Stimulated activated CD8-positive, alpha-beta memory T cell treated with anti-CD3 and anti-CD28 coated beads, Interleukin-12 subunit alpha, Interleukin-12 subunit beta, amount 100 ng/mL, for 4 hours (primary cell): ENCODE data around the gene HOXB2.

Experiments
- DNase-seq: peaks from one replicate; pipeline ENCODE4 v3.0.0-alpha.2; 2020; ENCODE audit warnings: low read depth

Gene HOXB2

DNA sequence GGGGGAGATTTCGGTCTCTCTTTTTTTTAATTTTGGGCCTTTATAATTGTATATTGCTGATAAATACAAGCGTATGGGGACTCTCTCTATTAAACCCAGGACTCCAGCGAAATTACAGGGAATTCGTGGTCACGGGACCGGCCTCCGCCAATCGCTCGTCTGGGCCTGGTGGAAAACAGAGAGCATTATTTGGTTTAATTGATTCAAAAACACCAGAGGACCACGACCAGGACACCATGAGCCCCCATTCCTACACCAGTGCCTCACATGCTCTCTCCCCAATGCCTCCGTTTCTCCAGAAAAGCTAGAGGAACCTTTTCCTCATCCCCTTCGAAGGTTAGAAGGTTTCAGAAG is at the start of gene HOXB2:
HOXB2 (minus strand) TSS at position 88 of the 354 bp plus-strand sequence. CDS start 198 bp downstream, outside the sequence.
- DNase-seq, result no peak

DNA sequence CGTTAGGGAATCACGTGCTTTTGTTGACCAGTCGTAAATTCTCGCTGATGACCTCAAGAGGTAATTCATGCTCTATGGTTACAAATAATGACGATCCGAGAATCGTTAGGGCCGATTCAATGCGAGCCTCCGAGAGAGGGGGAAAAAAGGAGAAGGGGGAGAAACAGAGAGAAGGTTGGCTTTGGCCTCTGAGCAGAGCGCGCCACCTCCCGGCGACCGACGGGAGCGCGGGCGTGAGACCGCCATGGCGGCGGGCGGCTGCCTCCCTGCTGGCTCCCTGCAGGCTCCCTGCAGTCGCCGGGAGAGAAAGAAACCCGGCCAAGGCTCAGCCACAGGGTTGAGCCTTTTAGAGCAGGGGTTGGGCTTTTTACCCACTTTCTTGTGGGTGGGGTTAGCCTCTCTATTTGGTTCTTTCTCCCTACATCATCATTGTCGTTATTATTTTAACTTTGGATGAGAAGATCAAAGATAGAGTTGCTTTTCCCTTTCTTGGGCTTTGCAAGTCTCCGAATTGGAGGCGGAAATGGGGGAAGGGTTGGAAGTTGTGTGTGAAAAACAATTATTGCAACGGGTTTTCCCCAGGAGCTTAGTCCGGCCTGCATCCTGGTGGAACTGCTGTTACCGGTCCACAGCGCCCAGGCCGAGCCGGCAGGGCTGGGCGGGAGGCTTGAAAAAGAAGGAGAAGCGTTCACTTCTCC is 49.1 kb upstream of the HOXB2 start:
- peak; percentile 64 for DNase-seq

GRCh38 chr17:48593126-48593829 is 48.4 kb upstream of the HOXB2 start, which contains the start of gene HOXB5:
Gene HOXB5, minus strand, starts transcription at chr17:48593779. Its CDS starts 97 bp downstream, at chr17:48593682.
- DNase-seq, result no peak

GRCh38 chr17:48592577-48592976 is 47.7 kb upstream of the HOXB2 start:
- no peak for DNase-seq

DNA sequence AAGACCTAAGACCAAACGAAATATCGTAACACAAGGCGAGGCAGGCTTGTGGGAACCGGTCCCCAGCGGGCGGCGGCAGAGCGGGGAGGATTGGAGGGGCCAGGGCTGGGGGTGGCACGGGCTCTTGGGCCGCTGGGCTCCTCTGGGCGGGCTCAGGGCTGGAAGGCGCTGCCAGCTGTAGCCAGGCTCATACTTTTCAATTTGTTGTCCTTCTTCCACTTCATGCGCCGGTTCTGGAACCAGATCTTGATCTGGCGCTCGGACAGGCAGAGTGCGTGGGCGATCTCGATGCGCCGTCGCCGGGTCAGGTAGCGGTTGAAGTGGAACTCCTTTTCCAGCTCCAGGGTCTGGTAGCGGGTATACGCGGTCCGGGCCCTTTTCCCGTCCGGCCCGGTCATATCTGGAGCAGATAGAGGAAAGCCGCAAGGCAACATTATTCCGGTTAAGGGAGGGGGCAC is 47.2 kb upstream of the HOXB2 start:
- DNase-seq, result no peak

DNA sequence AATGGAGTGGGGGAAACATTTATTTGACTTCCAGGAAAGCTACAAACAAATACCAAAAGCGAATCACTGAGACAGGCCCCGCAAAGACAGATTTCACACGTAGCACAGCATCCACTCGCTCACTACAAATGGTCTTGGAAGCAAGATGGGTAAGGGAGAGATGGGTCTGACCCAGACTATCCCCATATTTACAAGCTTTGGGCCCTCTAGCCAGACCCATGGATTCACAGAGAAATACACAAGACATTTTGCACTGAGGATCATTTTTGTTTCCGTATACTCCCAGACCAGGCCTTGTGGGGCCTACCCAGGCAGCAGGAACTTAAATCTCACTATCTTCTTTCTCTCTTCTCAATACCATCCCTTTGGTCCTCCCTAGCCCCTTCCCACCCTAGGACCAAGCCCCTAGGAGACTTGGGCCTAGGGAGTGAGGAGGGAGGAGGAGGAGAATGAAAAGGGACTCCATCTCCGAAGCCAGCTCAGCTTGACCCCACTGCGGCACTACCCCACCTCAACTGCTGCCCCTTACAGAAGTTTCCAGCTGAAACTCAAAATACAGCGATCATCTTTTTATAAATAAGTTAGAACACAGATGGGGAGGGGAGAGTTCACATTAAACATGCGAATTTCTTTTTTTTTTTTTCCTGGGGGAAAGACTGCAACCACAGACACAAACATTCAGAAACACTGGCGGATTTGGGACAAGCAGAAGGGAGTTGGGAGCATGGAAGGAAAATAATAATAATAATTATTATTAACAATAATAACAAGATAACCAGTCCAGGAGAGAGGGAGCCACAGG is 46.5 kb upstream of the HOXB2 start:
- no peak for DNase-seq

GRCh38 chr17:48590607-48591161 is 45.8 kb upstream of the HOXB2 start:
- DNase-seq, result no peak

- no peak for DNase-seq
Observed at GRCh38 chr17:48589831-48590606, 45.1 kb upstream of the HOXB2 start, which contains the start of gene HOXB3. Gene HOXB3, minus strand, starts transcription at chr17:48590241. Its CDS starts 37,767 bp downstream, at chr17:48552474.

DNA sequence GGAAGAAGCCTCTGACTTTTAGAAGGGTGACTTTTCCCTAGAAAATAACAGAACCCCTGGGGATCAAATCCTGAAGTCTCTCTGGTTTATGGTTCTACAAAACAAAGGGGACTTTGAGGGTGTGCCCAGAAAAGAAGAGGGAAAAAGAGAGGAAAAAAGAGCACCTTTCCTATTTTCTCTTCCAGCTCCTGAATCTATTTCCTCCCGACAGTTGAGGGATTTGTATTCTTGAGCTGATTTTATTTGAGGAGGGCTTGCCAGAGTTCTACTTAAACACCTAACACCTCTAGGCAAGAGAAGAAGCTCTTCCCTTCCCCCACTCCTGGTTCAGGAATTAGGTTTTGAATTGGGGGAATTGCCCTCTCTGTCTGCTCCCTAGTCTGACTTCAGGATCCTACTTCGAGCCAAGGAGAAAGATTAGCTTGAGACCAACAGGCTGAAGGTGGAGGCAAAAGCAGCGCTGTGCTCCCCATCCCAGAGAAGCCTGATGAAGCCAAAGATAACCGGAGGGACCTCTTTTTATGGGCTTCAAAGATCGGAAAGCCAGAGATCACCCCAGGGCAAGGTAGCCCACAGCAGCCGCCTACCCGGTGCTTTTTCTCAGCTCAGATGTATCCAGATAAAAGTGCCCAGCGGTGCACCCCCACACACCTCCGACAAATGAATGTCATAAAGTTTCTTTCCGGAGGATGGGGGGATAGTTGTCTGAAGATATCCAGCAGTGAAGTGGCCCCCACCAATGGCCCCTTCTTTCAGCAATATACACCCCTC is 44.3 kb upstream of the HOXB2 start:
- no peak for DNase-seq

- no peak for DNase-seq
Observed at GRCh38 chr17:48588528-48588927, 43.6 kb upstream of the HOXB2 start.

- no peak for DNase-seq
Observed at GRCh38 chr17:48588074-48588415, 43.1 kb upstream of the HOXB2 start.

DNA sequence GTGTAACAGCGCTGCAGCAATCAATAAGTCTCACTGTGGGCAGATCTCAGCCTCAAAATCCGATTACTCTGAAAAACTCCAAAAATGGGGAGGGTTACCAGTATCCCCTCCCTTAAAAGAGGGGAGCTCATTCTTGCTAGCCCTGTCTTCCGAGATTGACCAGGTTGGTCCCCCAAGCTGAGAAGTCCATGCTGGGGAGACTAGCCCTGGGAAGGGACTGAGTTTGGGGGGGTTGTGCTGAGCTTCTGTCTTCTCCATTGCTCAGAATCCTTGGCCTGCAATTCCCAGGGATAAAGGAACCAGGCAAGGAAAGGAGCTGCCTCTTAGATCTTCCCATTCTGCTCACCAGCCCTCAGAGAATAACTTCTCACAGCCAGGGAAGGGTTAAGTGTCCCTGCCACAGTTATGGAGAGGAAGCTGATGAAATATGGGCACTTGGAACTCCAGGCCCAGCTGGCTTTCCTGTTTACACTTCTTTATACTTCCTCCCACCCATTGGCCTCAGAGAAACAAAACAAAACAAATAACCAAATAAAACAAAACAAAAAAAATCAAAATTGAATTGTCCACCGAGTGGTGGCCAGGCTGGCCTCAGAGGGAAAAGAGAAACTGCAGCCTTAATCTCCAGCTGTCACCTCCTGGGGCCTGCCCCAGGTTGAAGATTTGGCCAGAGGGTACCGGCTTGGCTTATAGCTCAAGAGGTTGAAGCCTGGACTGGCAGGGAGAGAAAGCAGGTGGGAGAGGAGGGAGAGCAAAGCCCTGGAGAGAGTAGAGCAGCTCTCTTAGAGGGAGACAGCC is 42.6 kb upstream of the HOXB2 start:
- no peak for DNase-seq

- DNase-seq, result no peak
Observed at GRCh38 chr17:48586355-48587258, 41.7 kb upstream of the HOXB2 start.

DNA sequence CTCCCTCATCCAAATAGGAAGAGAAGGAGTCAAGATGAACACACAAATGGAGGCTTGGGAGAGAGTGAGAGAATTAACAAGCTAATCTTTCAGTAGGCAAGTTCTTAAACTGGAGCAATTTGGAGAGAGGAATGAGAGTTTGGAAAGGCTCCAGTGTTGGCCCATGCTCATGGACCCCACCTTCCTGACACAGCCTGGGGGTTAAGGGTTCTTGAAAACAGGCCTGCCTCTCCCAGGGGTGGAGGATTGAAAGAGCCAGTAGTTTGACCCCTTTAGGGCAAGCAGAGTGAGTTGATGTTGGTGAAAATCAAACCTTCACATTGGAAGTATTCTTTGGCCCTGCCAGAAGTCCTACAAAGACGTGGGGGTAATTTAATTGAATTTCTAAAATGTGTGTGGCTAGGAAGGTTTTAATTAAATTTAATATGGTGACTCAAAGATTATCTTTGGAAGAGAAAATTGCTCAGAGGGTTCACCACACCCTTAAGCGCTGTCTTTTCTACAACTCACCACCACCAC is 39.4 kb upstream of the HOXB2 start:
- no peak for DNase-seq

DNA sequence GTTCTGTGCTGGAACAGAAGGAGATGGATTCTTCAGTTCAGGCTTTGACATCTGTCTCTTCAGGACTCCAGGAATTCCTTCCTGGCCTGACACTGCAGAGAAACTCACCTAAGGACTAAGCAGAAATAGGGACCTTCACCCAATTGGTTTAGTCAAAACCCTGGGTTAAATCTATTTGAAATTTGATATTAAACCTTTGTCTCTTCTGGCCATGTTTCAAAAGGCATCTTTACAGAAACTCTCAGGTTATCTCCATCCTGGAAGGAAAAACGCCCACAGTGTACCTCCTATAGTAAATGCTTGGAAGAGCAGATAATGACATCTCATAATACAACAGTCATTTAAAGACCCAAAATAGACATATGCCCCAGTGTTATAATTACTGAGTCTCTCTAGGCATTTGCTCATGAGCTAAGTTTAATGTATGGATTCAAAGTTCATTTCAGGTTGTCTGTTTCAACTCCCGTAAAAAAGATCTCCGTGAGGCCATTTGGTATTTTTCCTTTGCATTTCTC is 38.9 kb upstream of the HOXB2 start:
- no peak for DNase-seq

DNA sequence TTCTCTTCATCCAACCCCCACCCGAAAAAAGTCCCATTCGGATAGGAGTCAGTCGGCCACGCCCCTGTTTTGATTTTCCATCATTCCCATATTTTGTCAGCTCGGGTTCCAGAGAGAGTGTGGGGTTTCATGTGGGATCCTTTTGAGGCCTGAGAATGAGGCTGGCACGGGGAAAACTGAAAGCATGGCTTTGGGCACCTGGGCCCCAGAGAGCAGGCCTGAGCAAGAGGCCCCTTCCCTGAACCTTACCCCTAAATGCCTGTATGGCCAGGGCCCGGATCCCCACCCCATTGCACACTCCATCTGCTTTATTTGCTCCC is 37.8 kb upstream of the HOXB2 start:
- DNase-seq, result no peak

DNA sequence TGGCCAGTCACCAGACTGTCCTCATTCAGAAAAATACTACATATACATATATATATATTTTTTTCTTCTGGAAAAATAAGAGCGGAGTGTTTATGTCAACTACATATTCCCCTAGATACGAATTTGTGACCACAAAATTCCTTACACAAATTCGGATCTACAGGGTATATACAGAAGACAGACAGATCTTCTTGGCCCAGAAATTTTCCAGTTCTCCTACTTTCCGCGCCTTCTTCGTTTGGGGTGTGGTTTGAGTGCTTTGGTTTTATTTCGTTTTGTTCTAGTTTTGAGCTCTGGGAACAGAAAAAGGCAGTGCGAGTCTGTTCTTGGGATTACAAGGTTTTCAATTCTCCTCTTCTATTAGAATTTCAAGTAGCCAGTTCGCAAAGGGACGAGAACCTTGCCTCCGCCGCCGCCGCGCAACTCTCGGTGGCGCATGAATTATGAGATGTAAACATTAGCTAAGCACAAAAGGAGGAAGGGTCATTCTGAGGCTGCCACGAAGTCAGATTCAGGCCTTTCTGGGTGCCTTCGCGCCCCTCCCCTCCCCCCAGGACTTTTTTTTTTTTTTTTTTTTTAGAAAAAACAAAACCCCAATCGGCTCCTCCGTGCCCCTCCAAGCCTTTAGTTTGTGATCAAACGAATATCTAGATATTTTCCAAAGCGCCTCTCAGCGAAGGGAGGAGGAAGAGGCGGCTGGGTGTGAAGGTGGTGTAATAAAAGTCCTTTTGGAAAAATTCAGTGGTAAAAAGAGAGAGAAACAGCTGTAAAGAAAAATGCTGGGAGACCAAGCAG is 35.0 kb upstream of the HOXB2 start:
- DNase-seq, result no peak

DNA sequence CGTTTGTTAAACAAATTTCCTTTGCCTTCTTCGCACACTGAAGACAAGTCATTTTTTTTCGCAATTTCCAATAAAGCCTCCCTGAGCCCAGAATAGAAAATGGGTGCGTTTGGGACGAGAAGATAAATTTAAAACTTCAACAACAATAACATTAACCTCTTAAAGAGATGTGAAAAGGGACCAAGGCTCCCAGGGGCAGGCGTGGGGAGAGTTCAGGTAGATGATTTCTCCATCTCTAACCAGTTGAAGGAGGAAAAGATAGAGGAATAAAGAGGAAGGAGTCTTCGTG is 34.5 kb upstream of the HOXB2 start:
- DNase-seq, result no peak
